H9 (cell line): ENCODE data around the gene BSN. TPM values are rescaled to one million over a fixed set of nuclear protein-coding genes. Genes with fewer than 3 reads are reported as not detected.

ENCODE experiments used
- DNase-seq: peaks from one replicate; pipeline ENCODE4 v3.0.0-alpha.2; 2017
- H2AFZ ChIP-seq: one replicate; pipeline ENCODE4 v1.6.1; 2013; ENCODE audit warnings: mild to moderate bottlenecking, low read length, control low read depth, moderate library complexity
- H2AK5ac ChIP-seq: 2 replicates; pipeline ENCODE4 v1.6.1; 2013; ENCODE audit warnings: low read length, control low read depth, mixed read lengths; ENCODE audit not compliant: insufficient read length
- H2BK120ac ChIP-seq: one replicate; pipeline ENCODE4 v1.6.1; 2013; ENCODE audit warnings: low read depth, mild to moderate bottlenecking, low read length, control low read depth, inconsistent platforms; ENCODE audit not compliant: poor library complexity, severe bottlenecking
- H2BK12ac ChIP-seq: 2 replicates; pipeline ENCODE4 v1.6.1; 2013; ENCODE audit warnings: low read length, control low read depth, mixed read lengths, low read depth; ENCODE audit not compliant: insufficient read length
- H2BK15ac ChIP-seq: 2 replicates; pipeline ENCODE4 v1.6.1; 2013; ENCODE audit warnings: low read depth, low read length, control low read depth
- H2BK20ac ChIP-seq: one replicate; pipeline ENCODE4 v1.6.1; 2013; ENCODE audit warnings: low read depth, mild to moderate bottlenecking, low read length, control low read depth, inconsistent platforms; ENCODE audit not compliant: poor library complexity, severe bottlenecking
- H2BK5ac ChIP-seq: 2 replicates; pipeline ENCODE4 v1.6.1; 2013; ENCODE audit warnings: low read length, control low read depth, mixed read lengths; ENCODE audit not compliant: insufficient read length
- H3K14ac ChIP-seq: 2 replicates; pipeline ENCODE4 v1.6.1; 2013; ENCODE audit warnings: low read length, control low read depth; ENCODE audit not compliant: insufficient read depth
- H3K18ac ChIP-seq: 2 replicates; pipeline ENCODE4 v1.6.1; 2013; ENCODE audit warnings: low read depth, mild to moderate bottlenecking, mixed read lengths, low read length, control low read depth; ENCODE audit not compliant: insufficient read length
- H3K23ac ChIP-seq: 2 replicates; pipeline ENCODE4 v1.6.1; 2013; ENCODE audit warnings: low read length, control low read depth, mixed read lengths, low read depth; ENCODE audit not compliant: insufficient read length
- H3K23me2 ChIP-seq: 2 replicates; pipeline ENCODE4 v1.6.1; 2013; ENCODE audit warnings: low read depth, mild to moderate bottlenecking, mixed read lengths, low read length, control low read depth; ENCODE audit not compliant: insufficient read length, poor library complexity, severe bottlenecking
- H3K27ac ChIP-seq: 2 replicates; pipeline ENCODE4 v1.5.1; 2013; ENCODE audit warnings: low read length, control low read depth, mixed read lengths, low read depth; ENCODE audit not compliant: insufficient read length
- H3K27me3 ChIP-seq: 2 replicates; pipeline ENCODE4 v1.6.1; 2013; ENCODE audit warnings: low read length, control low read depth, inconsistent platforms; ENCODE audit not compliant: insufficient read depth
- H3K4ac ChIP-seq: 2 replicates; pipeline ENCODE4 v1.6.1; 2013; ENCODE audit warnings: low read depth, mild to moderate bottlenecking, control low read depth, inconsistent platforms, low read length, moderate library complexity
- H3K4me1 ChIP-seq: 2 replicates; pipeline ENCODE4 v1.6.1; 2013; ENCODE audit warnings: low read length, control low read depth, inconsistent platforms; ENCODE audit not compliant: insufficient read depth
- H3K4me2 ChIP-seq: 2 replicates; pipeline ENCODE4 v1.6.1; 2013; ENCODE audit warnings: low read length, control low read depth, mixed read lengths; ENCODE audit not compliant: insufficient read length, insufficient read depth
- H3K56ac ChIP-seq: 2 replicates; pipeline ENCODE4 v1.6.1; 2013; ENCODE audit warnings: low read depth, mild to moderate bottlenecking, mixed read lengths, low read length, control low read depth; ENCODE audit not compliant: insufficient read length
- H3K79me1 ChIP-seq: 2 replicates; pipeline ENCODE4 v1.6.1; 2013; ENCODE audit warnings: low read depth, mild to moderate bottlenecking, moderate library complexity, low read length, control low read depth, inconsistent platforms; ENCODE audit not compliant: insufficient read depth, poor library complexity, severe bottlenecking
- H3K79me2 ChIP-seq: 2 replicates; pipeline ENCODE4 v1.6.1; 2013; ENCODE audit warnings: low read length, control low read depth, inconsistent platforms; ENCODE audit not compliant: insufficient read depth
- H3K9ac ChIP-seq: 2 replicates; pipeline ENCODE4 v1.6.1; 2013; ENCODE audit warnings: low read length, control low read depth, mixed read lengths; ENCODE audit not compliant: insufficient read length; ENCODE audit errors: extremely low read depth
- H3K9me3 ChIP-seq: one replicate; pipeline ENCODE4 v1.6.1; 2013; ENCODE audit warnings: low read depth, low read length, inconsistent platforms; ENCODE audit not compliant: control insufficient read depth
- H3T11ph ChIP-seq: one replicate; pipeline ENCODE4 v1.6.1; 2013; ENCODE audit warnings: mild to moderate bottlenecking, low read length, control low read depth, inconsistent platforms
- H4K20me1 ChIP-seq: one replicate; pipeline ENCODE4 v1.6.1; 2013; ENCODE audit not compliant: control insufficient read depth, insufficient read length, insufficient read depth
- H4K5ac ChIP-seq: 2 replicates; pipeline ENCODE4 v1.6.1; 2013; ENCODE audit warnings: low read depth, mild to moderate bottlenecking, mixed read lengths, low read length, control low read depth; ENCODE audit not compliant: insufficient read length
- H4K8ac ChIP-seq: replicated peaks from 2 replicates; pipeline ENCODE4 v1.6.1; 2013; ENCODE audit warnings: low read length, control low read depth, mixed read lengths, low read depth; ENCODE audit not compliant: insufficient read length
- H4K91ac ChIP-seq: 2 replicates; pipeline ENCODE4 v1.6.1; 2013; ENCODE audit warnings: low read depth, mild to moderate bottlenecking, moderate library complexity, mixed read lengths, low read length, control low read depth; ENCODE audit not compliant: insufficient read length
- H3K27ac Mint-ChIP-seq, 3 experiments: 2 replicates in 2 of 3; 3 replicates in 1 of 3; pipeline ENCODE4 v1.8.0; 2020 to 2021; ENCODE audit warnings: mixed read lengths in 3 of 3, mild to moderate bottlenecking in 1 of 3, moderate library complexity in 1 of 3
- H3K27me3 Mint-ChIP-seq: 2 replicates; pipeline ENCODE4 v1.8.0; 2021; ENCODE audit warnings: low read depth, mild to moderate bottlenecking, moderate library complexity, mixed read lengths
- H3K36me3 Mint-ChIP-seq, 3 experiments: 2 replicates in 2 of 3; 3 replicates in 1 of 3; pipeline ENCODE4 v1.8.0; 2020 to 2021; ENCODE audit warnings: low read depth in 3 of 3, mixed read lengths in 3 of 3; ENCODE audit not compliant: insufficient read depth in 1 of 3
- H3K4me1 Mint-ChIP-seq, 2 experiments: 2 replicates each; pipeline ENCODE4 v1.8.0; 2020; ENCODE audit warnings: mixed read lengths in 2 of 2
- H3K4me3 Mint-ChIP-seq, 2 experiments: 2 replicates in 1 of 2; 3 replicates in 1 of 2; pipeline ENCODE4 v1.8.0; 2020 to 2021; ENCODE audit warnings: mild to moderate bottlenecking in 2 of 2, mixed read lengths in 2 of 2, moderate library complexity in 1 of 2
- H3K9me3 Mint-ChIP-seq, 2 experiments: 2 replicates in 1 of 2; 3 replicates in 1 of 2; pipeline ENCODE4 v1.8.0; 2020; ENCODE audit warnings: mild to moderate bottlenecking in 2 of 2, mixed read lengths in 2 of 2, moderate library complexity in 1 of 2
- CTCF ChIP-seq: fragments of 200-600 bp; sonication (generic); conservative IDR thresholded peaks from 3 replicates; pipeline ENCODE4 v1.8.0; 2021; ENCODE audit warnings: antibody characterized with exemption, mild to moderate bottlenecking
- WGBS: extraction: QIAGEN DNeasy Blood & Tissue Kit; methylation state at CpG from one replicate; pipeline ENCODE4 v1.1.7; 2013; ENCODE audit warnings: missing lambda C conversion rate, low lambda C conversion rate, mixed read lengths; ENCODE audit not compliant: insufficient read length; ENCODE audit errors: extremely low coverage; 5-methylcytosine and 5-hydroxymethylcytosine counted together
- total RNA-seq: library from RNA; stranded (reverse); gene quantifications from 2 replicates; pipeline ENCODE4 v1.2.1, GENCODE V29; 2021

Gene BSN
- total RNA-seq, 1 experiment from 2014 or later: 2.4 TPM

- no peak overlapping the region for H3K27ac Mint-ChIP-seq
- no peak overlapping the region for H3K56ac ChIP-seq
- H3K14ac ChIP-seq: no peak overlapping the region
- no peaks in the 10 kb centered on the region for H4K20me1 ChIP-seq
- H2BK5ac ChIP-seq: no peak overlapping the region
- no peak overlapping the region for H2BK15ac ChIP-seq
- no peaks in the 10 kb centered on the region for H3K4me1 Mint-ChIP-seq
- H3K9me3 Mint-ChIP-seq: no peaks in the 10 kb centered on the region
- no peak overlapping the region for H3K18ac ChIP-seq
- no peaks in the 10 kb centered on the region for H3K4me1 ChIP-seq
- H3K23me2 ChIP-seq: no peaks in the 10 kb centered on the region
- H4K5ac ChIP-seq: no peak overlapping the region
- H2BK12ac ChIP-seq: no peak overlapping the region
- no peak overlapping the region for H2AFZ ChIP-seq
- H2BK20ac ChIP-seq: no peak overlapping the region
- no peaks in the 10 kb centered on the region for H3K79me1 ChIP-seq
- H3T11ph ChIP-seq: no peak overlapping the region
- no peak for TF ChIP-seq CTCF
- no peak overlapping the region for H4K8ac ChIP-seq
- H2AK5ac ChIP-seq: no peak overlapping the region
- H3K27me3 Mint-ChIP-seq: no peaks in the 10 kb centered on the region; the same call in 1 of the 2 replicates
- no peak overlapping the region for H3K4me2 ChIP-seq
- no peak overlapping the region for H3K27ac ChIP-seq
- no peak overlapping the region for H2BK120ac ChIP-seq
- no peak overlapping the region for H3K4ac ChIP-seq
- no peaks in the 10 kb centered on the region for H3K79me2 ChIP-seq
- H3K4me3 Mint-ChIP-seq: no peak overlapping the region; a peak in 1 of 5 replicates
- no peaks in the 10 kb centered on the region for H3K27me3 ChIP-seq
- H3K23ac ChIP-seq: no peak overlapping the region
- no peak overlapping the region for H4K91ac ChIP-seq
- H3K9me3 ChIP-seq: no peaks in the 10 kb centered on the region
- DNase-seq: no peak
- no CpG with 5 or more reads among the region's 8 CpGs for WGBS
- H3K9ac ChIP-seq: no peak overlapping the region
- H3K36me3 Mint-ChIP-seq: peaks cover 0 to 11% (median 7%) of the 10 kb centered on the region in 3 experiments; a peak in 3 of 7 replicates
Observed at GRCh38 chr3:49709852-49710251, 155.6 kb downstream of the BSN start.
